Naive thymus-derived CD4-positive, alpha-beta T cell (primary cell): ENCODE results near the gene SAFB. TPM values are rescaled to one million over a fixed set of nuclear protein-coding genes. Genes with fewer than 3 reads are reported as not detected.

Experiments
- ATAC-seq: fragments of 150-1000 bp; cut with Tn5 transposase; 2 replicates; pipeline ENCODE4 v1.10.0; 2021; ENCODE audit warnings: mild to moderate bottlenecking, moderate library complexity
- CTCF ChIA-PET: fragments of 350-600 bp; sonication (Branson Sonifier 250); formaldehyde crosslinking; loops from one replicate; lab custom pipeline; 2021; ENCODE audit warnings: antibody characterized with exemption; lab: Charles Lee
- POLR2A ChIA-PET: fragments of 350-600 bp; sonication (Branson Sonifier 250); formaldehyde crosslinking; loops from one replicate; lab custom pipeline; 2021; ENCODE audit warnings: antibody characterized with exemption, inconsistent platforms; lab: Charles Lee
- DNase-seq, 9 donors: peaks; one replicate each; pipeline versions ENCODE4 v3.0.0 to v3.0.0-alpha.2; 2020 to 2022; ENCODE audit warnings: mixed read lengths in 1 of 9
- H3K27ac ChIP-seq: one replicate; pipeline ENCODE4 v1.7.0; 2013; ENCODE audit warnings: mild to moderate bottlenecking, low read depth, low read length, moderate library complexity
- H3K27me3 ChIP-seq, 2 donors: one replicate each; pipeline ENCODE4 v1.7.0; 2013; ENCODE audit warnings: low read length in 2 of 2, mild to moderate bottlenecking in 2 of 2, moderate library complexity in 2 of 2; ENCODE audit not compliant: control insufficient read depth in 2 of 2, insufficient read depth in 2 of 2
- H3K36me3 ChIP-seq, 3 experiments: 1 replicate in 2 of 3; 2 replicates in 1 of 3; pipeline ENCODE4 v1.7.0; 2013; ENCODE audit warnings: low read length in 3 of 3, mild to moderate bottlenecking in 3 of 3, moderate library complexity in 1 of 3; ENCODE audit not compliant: insufficient read depth in 3 of 3, control insufficient read depth in 2 of 3
- H3K4me1 ChIP-seq, 2 donors: one replicate each; pipeline ENCODE4 v1.7.0; 2013; ENCODE audit warnings: low read length in 2 of 2, mild to moderate bottlenecking in 2 of 2, moderate library complexity in 1 of 2; ENCODE audit not compliant: control insufficient read depth in 2 of 2, insufficient read depth in 2 of 2
- H3K4me3 ChIP-seq: 2 replicates; pipeline ENCODE4 v1.7.0; 2013; ENCODE audit warnings: mild to moderate bottlenecking, low read length
- H3K9me3 ChIP-seq, 3 experiments: 1 replicate in 2 of 3; 2 replicates in 1 of 3; pipeline ENCODE4 v1.7.0; 2013; ENCODE audit warnings: low read length in 3 of 3; ENCODE audit not compliant: control insufficient read depth in 2 of 3
- H3K27ac Mint-ChIP-seq, 9 donors: one replicate each; pipeline ENCODE4 v1.8.0; 2020 to 2022; ENCODE audit warnings: mixed read lengths in 9 of 9, mild to moderate bottlenecking in 8 of 9, moderate library complexity in 5 of 9, inconsistent platforms in 2 of 9
- H3K27me3 Mint-ChIP-seq, 5 donors: one replicate each; pipeline ENCODE4 v1.8.0; 2021 to 2022; ENCODE audit warnings: mixed read lengths in 5 of 5, mild to moderate bottlenecking in 1 of 5
- H3K36me3 Mint-ChIP-seq, 5 donors: one replicate each; pipeline ENCODE4 v1.8.0; 2020 to 2022; ENCODE audit warnings: mixed read lengths in 5 of 5, mild to moderate bottlenecking in 3 of 5, inconsistent platforms in 1 of 5
- H3K4me1 Mint-ChIP-seq, 7 donors: one replicate each; pipeline ENCODE4 v1.8.0; 2020 to 2022; ENCODE audit warnings: mixed read lengths in 7 of 7, mild to moderate bottlenecking in 3 of 7, inconsistent platforms in 1 of 7
- H3K4me3 Mint-ChIP-seq, 10 donors: one replicate each; pipeline ENCODE4 v1.8.0; 2020 to 2022; ENCODE audit warnings: mild to moderate bottlenecking in 10 of 10, mixed read lengths in 10 of 10, moderate library complexity in 6 of 10, inconsistent platforms in 2 of 10
- H3K9me3 Mint-ChIP-seq, 11 donors: one replicate each; pipeline ENCODE4 v1.8.0; 2020 to 2022; ENCODE audit warnings: mixed read lengths in 11 of 11, mild to moderate bottlenecking in 4 of 11, inconsistent platforms in 1 of 11, moderate library complexity in 1 of 11
- intact Hi-C, 2 donors: fragments of 100-400 bp; cut with micrococcal nuclease; formaldehyde crosslinking; loops; one replicate each; pipeline ENCODE4 v1.15.1; 2023
- polyA plus RNA-seq, 2 donors: library from polyadenylated mRNA; unstranded; fragments of 300-500 nt; fragmentation: Illumina TruSeq; gene quantifications; one replicate each; pipeline ENCODE4 v1.2.3, GENCODE V29; 2021
- total RNA-seq, 6 experiments: library from RNA in 5 of 6; stranded (reverse) in 5 of 6; gene quantifications; 1 replicate in 5 of 6; 2 replicates in 1 of 6; pipeline ENCODE4 v1.2.3 and lab custom pipeline; 2021 to 2026

SAFB gene
- total and polyA plus RNA-seq, 7 experiments from 2014 or later = 50.3 to 203 (median 170) TPM

DNA sequence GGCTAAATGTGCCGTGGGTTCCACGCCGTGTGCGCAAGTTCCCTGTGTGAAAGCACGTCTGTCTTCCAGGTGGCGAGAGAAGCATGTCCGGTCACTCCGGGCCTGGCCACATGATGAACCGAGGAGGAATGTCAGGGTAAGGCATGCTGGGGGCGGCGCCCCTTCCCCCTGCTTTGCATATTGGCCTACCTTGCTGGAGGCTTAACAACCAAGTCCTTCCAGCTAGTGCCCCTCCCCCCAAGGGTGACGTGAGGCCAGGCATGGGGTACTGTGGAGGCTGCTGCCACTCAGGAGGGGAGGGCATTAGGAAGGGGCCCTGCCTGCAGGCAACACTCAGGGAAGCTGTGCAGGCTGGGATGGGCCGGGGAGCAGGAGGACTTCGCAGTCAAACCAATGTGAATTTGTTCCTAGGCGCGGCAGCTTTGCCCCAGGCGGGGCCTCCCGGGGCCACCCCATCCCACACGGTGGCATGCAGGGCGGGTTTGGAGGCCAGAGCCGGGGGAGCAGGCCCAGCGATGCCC, 44.9 kb downstream of the SAFB start:
- H3K27me3 Mint-ChIP-seq = no peaks in the 10 kb centered on the region
- Histone ChIP-seq H3K27ac (no peak overlapping the region), H3K4me3 (no peak overlapping the region), H3K36me3 (peaks cover 20 to 70% (median 35%) of the 10 kb centered on the region in 3 experiments), H3K27me3 (no peaks in the 10 kb centered on the region), H3K9me3 (no peaks in the 10 kb centered on the region), H3K4me1 (no peaks in the 10 kb centered on the region)
- intact Hi-C loops = no loop called here
- CTCF ChIA-PET = no interaction called here
- POLR2A ChIA-PET = no interaction called here
- H3K9me3 Mint-ChIP-seq = no peaks in the 10 kb centered on the region
- peak overlapping the region in 1 of 9 donors; percentile 62 for H3K27ac Mint-ChIP-seq
- no peak for ATAC-seq
- peaks cover 0 to 31% (median 4%) of the 10 kb centered on the region in 5 donors for H3K36me3 Mint-ChIP-seq
- H3K4me1 Mint-ChIP-seq = peaks cover 0 to 5% (median 0%) of the 10 kb centered on the region in 7 donors
- DNase-seq = no peak
- H3K4me3 Mint-ChIP-seq = no peak overlapping the region

DNA sequence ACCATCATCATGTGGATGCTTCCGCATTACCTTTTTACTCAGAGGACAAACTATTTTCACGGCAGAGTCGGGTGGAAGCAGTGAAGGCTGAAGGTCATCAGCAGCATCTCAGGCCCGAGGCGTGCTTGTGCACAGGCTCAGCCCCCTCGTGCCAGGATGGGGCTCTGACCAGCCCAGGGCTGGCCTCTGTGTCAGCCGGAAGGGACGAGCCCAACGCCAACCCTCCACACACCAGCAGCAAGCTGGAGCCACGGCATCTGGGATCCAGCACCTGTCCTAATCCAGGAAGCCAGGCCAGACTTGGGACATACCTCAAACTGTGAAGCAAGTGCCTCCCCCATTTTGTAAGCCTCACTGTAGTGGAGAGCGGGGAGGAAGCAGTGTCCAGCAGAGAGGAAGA, 46.3 kb downstream of the SAFB start:
- no peak overlapping the region for H3K4me3 Mint-ChIP-seq
- no peaks in the 10 kb centered on the region for H3K27me3 Mint-ChIP-seq
- no peak overlapping the region for H3K4me3 ChIP-seq
- ChIA-PET POLR2A (no interaction called here), CTCF (no interaction called here)
- DNase-seq (no peak), ATAC-seq (no peak)
- no peak overlapping the region for H3K27ac Mint-ChIP-seq
- no peaks in the 10 kb centered on the region for H3K4me1 ChIP-seq
- intact Hi-C loops = no loop called here
- H3K4me1 Mint-ChIP-seq = peaks cover 0 to 5% (median 0%) of the 10 kb centered on the region in 7 donors
- peaks cover 14 to 56% (median 23%) of the 10 kb centered on the region in 3 experiments for H3K36me3 ChIP-seq
- no peaks in the 10 kb centered on the region for H3K9me3 ChIP-seq
- no peak overlapping the region for H3K27ac ChIP-seq
- H3K27me3 ChIP-seq = no peaks in the 10 kb centered on the region
- peaks cover 0 to 4% (median 0%) of the 10 kb centered on the region in 11 donors for H3K9me3 Mint-ChIP-seq
- H3K36me3 Mint-ChIP-seq = peaks cover 0 to 34% (median 4%) of the 10 kb centered on the region in 5 donors

DNA sequence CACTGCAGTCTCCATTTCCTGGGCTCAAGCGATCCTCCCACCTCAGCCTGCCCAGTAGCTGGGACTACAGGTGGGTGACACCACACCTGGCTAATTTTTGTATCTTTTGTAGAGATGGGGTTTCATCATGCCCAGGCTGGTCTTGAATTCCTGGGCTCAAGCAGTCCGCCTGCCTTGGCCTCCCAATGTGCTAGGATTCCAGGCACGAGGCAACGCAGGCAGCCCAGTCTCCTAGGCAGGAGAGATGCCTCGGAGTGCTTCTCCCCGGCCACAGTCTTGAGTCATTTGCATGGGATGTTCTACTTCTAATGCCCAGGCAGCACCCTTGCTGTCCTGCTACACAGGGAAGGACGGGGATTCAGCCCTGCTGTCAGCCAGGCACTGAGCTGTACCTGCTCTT, 48.7 kb downstream of the SAFB start:
- ATAC-seq (no peak), DNase-seq (no peak)
- H3K4me1 ChIP-seq = no peaks in the 10 kb centered on the region
- no peaks in the 10 kb centered on the region for H3K27me3 ChIP-seq
- ChIA-PET POLR2A (no interaction called here), CTCF (no interaction called here)
- peaks cover 0 to 21% (median 0%) of the 10 kb centered on the region in 5 donors for H3K36me3 Mint-ChIP-seq
- H3K4me1 Mint-ChIP-seq = peaks cover 0 to 6% (median 0%) of the 10 kb centered on the region in 7 donors
- intact Hi-C loops = no loop called here
- peaks cover 0 to 4% (median 0%) of the 10 kb centered on the region in 11 donors for H3K9me3 Mint-ChIP-seq
- H3K4me3 ChIP-seq = no peak overlapping the region
- no peaks in the 10 kb centered on the region for H3K9me3 ChIP-seq
- peaks cover 0 to 32% (median 13%) of the 10 kb centered on the region in 3 experiments for H3K36me3 ChIP-seq
- peak overlapping the region in 1 of 9 donors; percentile 62 for H3K27ac Mint-ChIP-seq
- no peaks in the 10 kb centered on the region for H3K27me3 Mint-ChIP-seq
- H3K27ac ChIP-seq = no peak overlapping the region
- H3K4me3 Mint-ChIP-seq = no peak overlapping the region

DNA sequence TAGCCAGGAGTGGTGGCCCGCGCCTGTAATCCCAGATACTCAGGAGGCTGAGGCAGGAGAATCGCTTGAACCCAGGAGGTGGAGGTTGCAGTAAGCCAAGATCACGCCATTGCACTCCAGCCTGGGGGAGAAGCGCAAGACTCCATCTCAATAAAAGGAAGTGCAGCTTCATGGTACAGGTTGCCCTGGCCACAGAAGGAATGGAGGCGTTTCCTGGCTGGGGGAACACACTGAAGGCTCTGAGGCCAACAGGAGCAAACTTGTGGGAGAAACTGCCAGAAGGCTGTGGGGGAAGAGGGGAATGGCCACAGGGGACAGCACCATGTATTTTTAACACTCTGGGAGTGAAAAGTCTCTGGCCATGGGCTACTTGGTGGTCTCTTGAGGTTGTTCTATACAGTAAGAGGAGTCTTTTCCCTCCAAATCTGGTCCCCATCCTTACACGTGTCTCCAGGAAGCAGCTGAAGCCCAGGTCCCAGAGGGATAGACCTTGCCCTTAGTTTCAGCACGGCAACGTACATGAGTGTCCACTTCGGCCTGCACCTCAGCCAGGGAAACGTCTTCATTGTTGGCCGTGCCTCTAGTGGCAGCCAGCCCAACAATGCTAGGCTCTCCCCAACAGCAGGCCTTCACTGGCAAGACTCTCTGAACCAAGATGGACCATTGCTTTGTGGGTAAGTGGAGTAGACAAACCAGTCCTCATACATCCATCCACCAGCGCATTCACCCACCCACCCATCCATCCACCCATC, 50.0 kb downstream of the SAFB start:
- H3K27ac Mint-ChIP-seq = peak overlapping the region in 2 of 9 donors; percentile 13 to 49
- POLR2A ChIA-PET = no interaction called here
- no peak overlapping the region for H3K4me3 Mint-ChIP-seq
- no peak for ATAC-seq
- H3K27me3 ChIP-seq = no peaks in the 10 kb centered on the region
- CTCF ChIA-PET = no interaction called here
- no peaks in the 10 kb centered on the region for H3K4me1 ChIP-seq
- intact Hi-C loops = no loop called here
- H3K4me1 Mint-ChIP-seq = peaks cover 0 to 8% (median 0%) of the 10 kb centered on the region in 7 donors
- H3K36me3 Mint-ChIP-seq = peaks cover 0 to 17% (median 0%) of the 10 kb centered on the region in 5 donors
- H3K27me3 Mint-ChIP-seq = no peaks in the 10 kb centered on the region
- peaks cover 0 to 4% (median 0%) of the 10 kb centered on the region in 11 donors for H3K9me3 Mint-ChIP-seq
- DNase-seq = no peak
- H3K36me3 ChIP-seq = peaks cover 0 to 23% (median 4%) of the 10 kb centered on the region in 3 experiments
- H3K9me3 ChIP-seq = no peaks in the 10 kb centered on the region
- H3K27ac ChIP-seq = no peak overlapping the region
- H3K4me3 ChIP-seq = no peak overlapping the region

DNA sequence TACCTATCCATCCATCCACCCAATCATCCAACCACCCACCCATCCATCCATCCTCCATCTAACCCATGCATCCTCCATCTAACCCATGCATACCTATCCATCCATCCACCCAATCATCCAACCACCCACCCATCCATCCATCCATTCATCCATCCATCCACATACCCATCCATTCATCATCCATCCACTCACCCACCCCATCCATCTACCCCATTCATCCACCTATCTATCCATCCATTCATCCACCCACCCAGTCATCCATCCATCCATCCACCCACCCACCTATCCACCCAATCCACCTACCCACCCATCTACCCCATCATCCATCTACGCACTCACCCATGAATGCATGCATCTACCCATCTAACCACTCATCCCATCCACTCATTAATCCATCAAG, 50.9 kb downstream of the SAFB start:
- no peak overlapping the region for H3K27ac ChIP-seq
- no peaks in the 10 kb centered on the region for H3K4me1 ChIP-seq
- no peak overlapping the region for H3K4me3 Mint-ChIP-seq
- POLR2A ChIA-PET = no interaction called here
- H3K36me3 Mint-ChIP-seq = peaks cover 0 to 15% (median 0%) of the 10 kb centered on the region in 5 donors
- DNase-seq (no peak), ATAC-seq (no peak)
- H3K9me3 ChIP-seq = no peaks in the 10 kb centered on the region
- intact Hi-C loops = no loop called here
- peaks cover 0 to 8% (median 0%) of the 10 kb centered on the region in 7 donors for H3K4me1 Mint-ChIP-seq
- H3K27me3 ChIP-seq = no peaks in the 10 kb centered on the region
- no peaks in the 10 kb centered on the region for H3K27me3 Mint-ChIP-seq
- CTCF ChIA-PET = no interaction called here
- H3K36me3 ChIP-seq = peaks cover 0 to 24% (median 4%) of the 10 kb centered on the region in 3 experiments
- peak overlapping the region in 1 of 9 donors; percentile 46 for H3K27ac Mint-ChIP-seq
- H3K9me3 Mint-ChIP-seq = peaks cover 0 to 4% (median 0%) of the 10 kb centered on the region in 11 donors
- no peak overlapping the region for H3K4me3 ChIP-seq

DNA sequence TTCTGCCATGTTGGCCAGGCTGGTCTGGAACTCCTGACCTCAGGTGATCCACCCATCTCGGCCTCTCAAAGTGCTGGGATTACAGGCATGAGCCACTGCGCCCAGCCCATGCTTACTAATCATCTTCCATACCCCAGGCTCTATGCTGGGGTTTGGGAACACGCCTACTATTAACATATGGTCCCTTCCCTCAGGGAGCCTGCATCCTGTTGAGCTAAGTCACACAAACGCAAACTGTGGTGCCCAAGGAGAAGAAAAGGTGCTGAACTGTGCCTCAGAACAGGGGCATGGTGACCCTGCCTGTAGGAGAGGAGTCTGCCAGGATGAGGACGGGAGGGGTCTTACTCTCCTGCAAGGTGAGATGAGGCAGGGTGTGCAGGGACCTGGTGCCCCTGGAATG, 51.8 kb downstream of the SAFB start:
- no peak overlapping the region for H3K4me3 ChIP-seq
- H3K9me3 Mint-ChIP-seq = peaks cover 0 to 4% (median 0%) of the 10 kb centered on the region in 11 donors
- H3K36me3 ChIP-seq = peaks cover 0 to 15% (median under 1%) of the 10 kb centered on the region in 3 experiments
- no peak for ATAC-seq
- H3K27ac ChIP-seq = peak overlapping the region; percentile 14
- H3K27me3 Mint-ChIP-seq = no peaks in the 10 kb centered on the region
- H3K9me3 ChIP-seq = no peaks in the 10 kb centered on the region
- CTCF ChIA-PET = no interaction called here
- no peak overlapping the region for H3K4me3 Mint-ChIP-seq
- no peaks in the 10 kb centered on the region for H3K27me3 ChIP-seq
- H3K36me3 Mint-ChIP-seq = peaks cover 0 to 18% (median 0%) of the 10 kb centered on the region in 5 donors
- H3K4me1 Mint-ChIP-seq = peaks cover 7 to 13% (median 8%) of the 10 kb centered on the region in 7 donors
- H3K27ac Mint-ChIP-seq = peak overlapping the region in 1 of 9 donors; percentile 62
- peaks cover 5 to 8% of the 10 kb centered on the region in 2 donors for H3K4me1 ChIP-seq
- intact Hi-C loops = no loop called here
- POLR2A ChIA-PET = no interaction called here
- DNase-seq = no peak
